GM12878 (cell line): ENCODE results near the gene PRICKLE3. TPM values are rescaled to one million over a fixed set of nuclear protein-coding genes. Genes with fewer than 3 reads are reported as not detected.

Experiments used
- ATAC-seq: fragments of 200-7000 bp; cut with Tn5 transposase; 3 replicates; pipeline ENCODE4 v1.9.1; 2020; ENCODE audit warnings: mild to moderate bottlenecking, moderate library complexity
- BruUV-seq: library from RNA; stranded (reverse); fragments of 400-500 nt; replicated peaks from 2 replicates; lab custom pipeline; 2021; lab: Mats Ljungman, UMichigan
- CTCF ChIA-PET: fragments of 300-600 bp; sonication (Branson Sonifier 250); formaldehyde crosslinking; extraction: SDS; loops from one replicate; lab custom pipeline; 2021; ENCODE audit warnings: inconsistent platforms; lab: Yijun Ruan, JAX
- POLR2A ChIA-PET: fragments of 350-600 bp; formaldehyde crosslinking; extraction: SDS; loops from one replicate; lab custom pipeline; 2021; ENCODE audit warnings: inconsistent platforms; lab: Charles Lee
- RAD21 ChIA-PET: fragments of 300-600 bp; sonication (Branson Sonifier 250); formaldehyde crosslinking; loops from one replicate; lab custom pipeline; 2023; ENCODE audit warnings: antibody characterized with exemption; ENCODE audit not compliant: unreplicated experiment; lab: Charles Lee
- SMC1A ChIA-PET: fragments of 300-600 bp; sonication (Branson Sonifier 250); formaldehyde crosslinking; loops from one replicate; lab custom pipeline; 2023; ENCODE audit not compliant: unreplicated experiment, uncharacterized antibody; lab: Charles Lee
- DNase-seq: peaks from one replicate; pipeline ENCODE4 v3.0.0-alpha.2; 2011; ENCODE audit warnings: low read depth, low spot score
- FAIRE-seq: peaks from 3 replicates; lab custom pipeline; 2011; peaks lifted over from hg19 to GRCh38; lab: Jason Lieb, UNC
- H2AFZ ChIP-seq: 2 replicates; pipeline ENCODE4 v1.6.0; 2011; ENCODE audit warnings: low read depth, low read length, control low read depth; ENCODE audit not compliant: control insufficient read depth
- H3K27ac ChIP-seq: 2 replicates; pipeline ENCODE4 v1.5.1; 2011; ENCODE audit warnings: control low read depth; ENCODE audit not compliant: control insufficient read depth, insufficient read depth
- H3K27me3 ChIP-seq, 2 experiments: replicated peaks in 1 of 2; 2 replicates each; pipeline versions ENCODE4 v1.6.0 to v1.6.1; 2011; ENCODE audit warnings: low read length in 1 of 2; ENCODE audit not compliant: control insufficient read depth in 2 of 2, insufficient read depth in 2 of 2
- H3K36me3 ChIP-seq, 2 experiments: 2 replicates each; pipeline ENCODE4 v1.5.1; 2011; ENCODE audit warnings: low read length in 1 of 2; ENCODE audit not compliant: control insufficient read depth in 2 of 2, insufficient read depth in 2 of 2
- H3K4me1 ChIP-seq: 2 replicates; pipeline ENCODE4 v1.6.1; 2011; ENCODE audit warnings: mild to moderate bottlenecking, low read length, moderate library complexity, mixed read lengths; ENCODE audit not compliant: control insufficient read depth, insufficient read depth
- H3K4me2 ChIP-seq: 2 replicates; pipeline ENCODE4 v1.6.0; 2011; ENCODE audit warnings: control low read depth; ENCODE audit not compliant: control insufficient read depth, insufficient read depth
- H3K4me3 ChIP-seq: fragments of 200-600 bp; sonication (generic); 2 replicates; pipeline ENCODE4 v1.5.1; 2016
- H3K79me2 ChIP-seq: 2 replicates; pipeline ENCODE4 v1.6.0; 2011; ENCODE audit warnings: low read length; ENCODE audit not compliant: control insufficient read depth, insufficient read depth
- H3K9ac ChIP-seq: 2 replicates; pipeline ENCODE4 v1.8.0; 2011; ENCODE audit warnings: low read length, control low read depth, mixed read lengths; ENCODE audit not compliant: control insufficient read depth, insufficient read depth
- H3K9me3 ChIP-seq: replicated peaks from 3 replicates; pipeline ENCODE4 v1.5.1; 2011; ENCODE audit warnings: mild to moderate bottlenecking, low read length; ENCODE audit not compliant: control insufficient read depth, insufficient read depth
- H4K20me1 ChIP-seq: 2 replicates; pipeline ENCODE4 v1.6.0; 2011; ENCODE audit not compliant: control insufficient read depth, insufficient read depth
- CHD1 ChIP-seq: IDR thresholded peaks from 2 replicates; pipeline ENCODE4 v1.6.1; 2012; ENCODE audit warnings: low read depth, low read length, improper control_type of control experiment
- CHD2 ChIP-seq: IDR thresholded peaks from 2 replicates; pipeline ENCODE4 v1.6.1; 2011; ENCODE audit warnings: low read depth, low read length, improper control_type of control experiment, borderline replicate concordance
- ELK1 ChIP-seq: IDR thresholded peaks from 2 replicates; pipeline ENCODE4 v1.6.1; 2012; ENCODE audit warnings: low read depth, low read length, improper control_type of control experiment
- FOXM1 ChIP-seq: IDR thresholded peaks from 2 replicates; pipeline ENCODE4 v1.6.1; 2012; ENCODE audit warnings: low read depth, mild to moderate bottlenecking, inconsistent platforms, low read length, moderate library complexity
- GATAD2B ChIP-seq: fragments of 450-650 bp; conservative IDR thresholded peaks from 2 replicates; pipeline ENCODE4 v1.6.1; 2017; ENCODE audit warnings: low read depth, mild to moderate bottlenecking, moderate library complexity
- HDAC2 ChIP-seq: fragments of 200-600 bp; sonication (generic); IDR thresholded peaks from 2 replicates; pipeline ENCODE4 v1.6.1; 2017
- HDGF ChIP-seq: fragments of 450-650 bp; IDR thresholded peaks from 2 replicates; pipeline ENCODE4 v1.6.1; 2016; ENCODE audit warnings: antibody characterized with exemption
- MTA2 ChIP-seq: fragments of 450-650 bp; IDR thresholded peaks from 2 replicates; pipeline ENCODE4 v1.6.1; 2016; ENCODE audit warnings: low read depth, mild to moderate bottlenecking, moderate library complexity
- NR2C1 ChIP-seq: fragments of 450-650 bp; IDR thresholded peaks from 2 replicates; pipeline ENCODE4 v1.6.1; 2017; ENCODE audit warnings: antibody characterized with exemption, mild to moderate bottlenecking, moderate library complexity
- RB1 ChIP-seq: fragments of 450-650 bp; formaldehyde crosslinking; IDR thresholded peaks from 2 replicates; pipeline ENCODE4 v1.6.1; 2017; ENCODE audit warnings: mild to moderate bottlenecking, borderline replicate concordance
- RELB ChIP-seq: fragments of 450-650 bp; IDR thresholded peaks from 2 replicates; pipeline ENCODE4 v1.6.1; 2017; ENCODE audit warnings: low read depth, mild to moderate bottlenecking, moderate library complexity
- SUPT20H ChIP-seq: IDR thresholded peaks from 2 replicates; pipeline ENCODE4 v1.6.1; 2011; ENCODE audit warnings: low read depth, mild to moderate bottlenecking, low read length, moderate library complexity, borderline replicate concordance; ENCODE audit not compliant: control insufficient read depth
- TCF7 ChIP-seq: IDR thresholded peaks from 2 replicates; pipeline ENCODE4 v1.6.1; 2014; ENCODE audit warnings: antibody characterized with exemption, borderline replicate concordance
- USF1 ChIP-seq: IDR thresholded peaks from 2 replicates; pipeline ENCODE4 v1.6.1; 2011; ENCODE audit warnings: borderline replicate concordance, low read depth, mild to moderate bottlenecking, moderate library complexity, mixed read lengths, low read length; ENCODE audit not compliant: insufficient read depth; ENCODE audit errors: extremely low read length
- WRNIP1 ChIP-seq: IDR thresholded peaks from 2 replicates; pipeline ENCODE4 v1.6.1; 2011; ENCODE audit warnings: low read depth, low read length, improper control_type of control experiment, borderline replicate concordance
- YY1 ChIP-seq: IDR thresholded peaks from 2 replicates; pipeline ENCODE4 v1.6.1; 2011; ENCODE audit warnings: low read depth, mild to moderate bottlenecking, low read length
- ZNF622 ChIP-seq: fragments of 450-650 bp; IDR thresholded peaks from 2 replicates; pipeline ENCODE4 v1.6.1; 2017; ENCODE audit warnings: mild to moderate bottlenecking, inconsistent platforms
- WGBS: methylation state at CpG from one replicate; pipeline ENCODE4 v1.1.6; 2016; ENCODE audit warnings: low lambda C conversion rate; ENCODE audit not compliant: insufficient replicate concordance, insufficient coverage; ENCODE audit errors: missing lambda C conversion rate; 5-methylcytosine and 5-hydroxymethylcytosine counted together
- in situ Hi-C: fragments of 300-500 bp; cut with MboI; formaldehyde crosslinking; loops from 9 replicates; pipeline ENCODE4 v1.14.3; 2018; ENCODE audit warnings: mixed read lengths
- intact Hi-C: fragments of 100-400 bp; cut with micrococcal nuclease; formaldehyde crosslinking; loops from one replicate; pipeline ENCODE4 v1.14.2; 2022; ENCODE audit not compliant: unreplicated experiment
- polyA plus RNA-seq, 11 experiments: library from polyadenylated mRNA; depleted of rRNA in 4 of 11; unstranded in 6 of 11; stranded (reverse) in 5 of 11; fragments of >200 nt; fragmentation: Nextera tagmentation in 4 of 11; fragmentation: Illumina TruSeq in 1 of 11; extraction: Ambion mirVana in 4 of 11; extraction: Trizol in 1 of 11; gene quantifications; 1 replicate in 1 of 11; 2 replicates in 10 of 11; pipeline versions ENCODE4 v1.2.1 to v1.2.3, GENCODE V29; 2011 to 2016; ENCODE audit warnings: inconsistent platforms in 2 of 11, missing spikeins in 2 of 11, low read depth in 1 of 11
- total RNA-seq, 4 experiments: library from RNA; depleted of rRNA in 3 of 4; stranded (reverse); fragments of >200 nt in 3 of 4; fragmentation: Illumina TruSeq in 1 of 4; extraction: Trizol in 1 of 4; gene quantifications; 2 replicates each; pipeline versions ENCODE4 v1.2.1 to v1.2.3, GENCODE V29; 2013 to 2021

The PRICKLE3 gene
- total and polyA plus RNA-seq, 10 of the 15 experiments (the other 5 are each of a cell fraction or from before 2014, with no cell fraction given): 0.69 to 17.4 (median 7.6) TPM

- TF ChIP-seq TCF7 (no peak), NR2C1 (no peak), MTA2 (no peak), RELB (no peak), SUPT20H (no peak), YY1 (no peak), WRNIP1 (no peak), HDAC2 (no peak), ELK1 (no peak), HDGF (no peak), RB1 (no peak), CHD2 (no peak), USF1 (no peak), GATAD2B (no peak), ZNF622 (no peak), FOXM1 (no peak), CHD1 (no peak)
- TF ChIP-seq, all 136 proteins: peak for 0
- Histone ChIP-seq H3K4me2 (no peak overlapping the region), H2AFZ (no peak overlapping the region), H3K9ac (no peak overlapping the region), H3K79me2 (no peaks in the 10 kb centered on the region), H3K9me3 (no peaks in the 10 kb centered on the region), H4K20me1 (no peaks in the 10 kb centered on the region), H3K36me3 (no peaks in the 10 kb centered on the region), H3K27ac (no peak overlapping the region), H3K4me1 (no peaks in the 10 kb centered on the region), H3K27me3 (no peaks in the 10 kb centered on the region), H3K4me3 (no peak overlapping the region)
- in situ Hi-C loops: no loop called here
- no peak for FAIRE-seq
- ATAC-seq: no peak
- no peak for DNase-seq
- RAD21 ChIA-PET: no interaction called here
- POLR2A ChIA-PET: interaction anchor here (0.6 kb wide), 1 partner anchor 12 kb away, joined by 6 read pairs; no protein-coding TSS in a partner anchor
- SMC1A ChIA-PET: no interaction called here
- no TSS peak for BruUV-seq
- WGBS: 0% methylated on average over 3 of the region's 4 CpGs
- intact Hi-C loops: no loop called here
- CTCF ChIA-PET: no interaction called here
Observed at GRCh38 chrX:49204709-49205108, 18.5 kb upstream of the PRICKLE3 start.
